Sigmoid colon (tissue), 7 donors: Measurements from ENCODE around the gene SF1. TPM values are rescaled to one million over a fixed set of nuclear protein-coding genes. Genes with fewer than 3 reads are reported as not detected.
"Not testable (repeated sequence)": the region's sequence is repeated elsewhere in the genome, so short reads cannot be mapped to it uniquely, and the experiment has no call there.

Experiments
- DNase-seq: peaks from one replicate; pipeline ENCODE4 v3.0.0-alpha.2; 2019
- H3K27ac ChIP-seq, 4 donors: fragments of 200-600 bp; sonication (generic); one replicate each; pipeline ENCODE4 v1.5.1; 2016 to 2019; ENCODE audit warnings: mild to moderate bottlenecking in 1 of 4
- H3K27me3 ChIP-seq, 3 donors: fragments of 200-600 bp; sonication (generic); one replicate each; pipeline ENCODE4 v1.5.1; 2019; ENCODE audit warnings: mild to moderate bottlenecking in 1 of 3
- H3K36me3 ChIP-seq, 4 donors: fragments of 200-600 bp; sonication (generic); one replicate each; pipeline ENCODE4 v1.5.1; 2016 to 2019
- H3K4me1 ChIP-seq, 4 donors: fragments of 200-600 bp; sonication (generic); one replicate each; pipeline ENCODE4 v1.5.1; 2017 to 2019
- H3K4me3 ChIP-seq, 4 donors: fragments of 200-600 bp; sonication (generic); one replicate each; pipeline ENCODE4 v1.5.1; 2017 to 2019; ENCODE audit warnings: mild to moderate bottlenecking in 2 of 4, moderate library complexity in 1 of 4
- H3K9me3 ChIP-seq, 4 donors: fragments of 200-600 bp in 3 of 4; sonication (generic) in 3 of 4; one replicate each; pipeline versions ENCODE4 v1.5.1 to v1.6.1; 2013 to 2019
- CTCF ChIP-seq, 4 experiments: fragments of 450-650 bp in 3 of 4; fragments of 200-600 bp in 1 of 4; IDR thresholded peaks; one replicate each; pipeline ENCODE4 v1.5.1; 2016 to 2019; ENCODE audit warnings: antibody characterized with exemption in 4 of 4, mild to moderate bottlenecking in 3 of 4, moderate library complexity in 2 of 4
- EP300 ChIP-seq, 4 donors: sonication (generic); formaldehyde crosslinking; IDR thresholded peaks; one replicate each; pipeline ENCODE4 v1.6.1; 2017; ENCODE audit warnings: antibody characterized with exemption in 4 of 4
- POLR2A ChIP-seq, 2 donors: fragments of 450-650 bp; IDR thresholded peaks; one replicate each; pipeline ENCODE4 v1.6.1; 2016; ENCODE audit warnings: antibody characterized with exemption in 2 of 2, mild to moderate bottlenecking in 2 of 2, moderate library complexity in 2 of 2
- POLR2AphosphoS5 ChIP-seq, 4 donors: sonication (generic); formaldehyde crosslinking; IDR thresholded peaks; one replicate each; pipeline ENCODE4 v1.6.1; 2017; ENCODE audit warnings: antibody characterized with exemption in 4 of 4
- WGBS, 2 donors: extraction: QIAGEN DNeasy Blood & Tissue Kit; methylation state at CpG; one replicate each; pipeline ENCODE4 v1.1.7; 2013; 5-methylcytosine and 5-hydroxymethylcytosine counted together
- intact Hi-C: fragments of 100-400 bp; cut with DNase I; formaldehyde crosslinking; loops from one replicate; pipeline ENCODE4 v1.15.1; 2023
- polyA plus RNA-seq, 3 donors: library from polyadenylated mRNA; stranded (reverse); fragments of 200-250 nt; gene quantifications; one replicate each; pipeline ENCODE4 v1.2.3, GENCODE V29; 2013
- total RNA-seq, 4 donors: library from RNA; depleted of rRNA; stranded (reverse); fragments of >200 nt; gene quantifications; one replicate each; pipeline ENCODE4 v1.1.0, GENCODE V29; 2016
- donor health status: healthy with polysubstance abuse.
- donor health status: Bipolar disorder and iron deficiency.
- donor health status: healthy.

The SF1 gene
- total and polyA plus RNA-seq, 7 donors, result 36.5 to 381 (median 185) TPM

- intact Hi-C loops, result no loop called here
- Histone ChIP-seq H3K27ac (no peak overlapping the region), H3K4me3 (no peak overlapping the region), H3K27me3 (no peaks in the 10 kb centered on the region), H3K4me1 (no peaks in the 10 kb centered on the region), H3K36me3 (no peaks in the 10 kb centered on the region), H3K9me3 (no peaks in the 10 kb centered on the region)
- 77 to 84% methylated on average over 11 of the region's 11 CpGs for WGBS, 2 donors
- TF ChIP-seq CTCF (IDR thresholded peaks at IDR 0.05) (no peak), EP300 (IDR thresholded peaks at IDR 0.05) (no peak), POLR2AphosphoS5 (IDR thresholded peaks at IDR 0.05) (no peak), POLR2A (IDR thresholded peaks at IDR 0.05) (no peak)
- DNase-seq, result no peak
Observed at GRCh38 chr11:64823568-64824119, 45.3 kb upstream of the SF1 start.

- DNase-seq, result no peak
- Histone ChIP-seq H3K27ac (no peak overlapping the region), H3K36me3 (no peaks in the 10 kb centered on the region), H3K4me3 (no peak overlapping the region), H3K4me1 (no peaks in the 10 kb centered on the region), H3K27me3 (no peaks in the 10 kb centered on the region), H3K9me3 (no peaks in the 10 kb centered on the region)
- intact Hi-C loops, result no loop called here
- TF ChIP-seq POLR2AphosphoS5 (IDR thresholded peaks at IDR 0.05) (no peak), POLR2A (IDR thresholded peaks at IDR 0.05) (no peak), CTCF (IDR thresholded peaks at IDR 0.05) (no peak), EP300 (IDR thresholded peaks at IDR 0.05) (no peak)
- WGBS, 2 donors, result 87 to 91% methylated on average over 3 of the region's 3 CpGs
Observed at GRCh38 chr11:64817476-64817875, 39.1 kb upstream of the SF1 start.

- H3K4me1 ChIP-seq, H3K9me3 ChIP-seq, H3K4me3 ChIP-seq, H3K27me3 ChIP-seq, intact Hi-C loops, DNase-seq, H3K36me3 ChIP-seq, H3K27ac ChIP-seq: not testable (repeated sequence)
- WGBS, 2 donors, result 42 to 75% methylated on average over 5 of the region's 5 CpGs
Observed at GRCh38 chr11:64815433-64815832, 37.1 kb upstream of the SF1 start.

- no peaks in the 10 kb centered on the region for H3K27me3 ChIP-seq
- DNase-seq, result no peak
- TF ChIP-seq POLR2AphosphoS5 (IDR thresholded peaks at IDR 0.05) (no peak), CTCF (IDR thresholded peaks at IDR 0.05) (no peak), POLR2A (IDR thresholded peaks at IDR 0.05) (no peak), EP300 (IDR thresholded peaks at IDR 0.05) (no peak)
- H3K4me3 ChIP-seq, result no peak overlapping the region
- intact Hi-C loops, result no loop called here
- H3K27ac ChIP-seq, result no peak overlapping the region
- no peaks in the 10 kb centered on the region for H3K36me3 ChIP-seq
- 61 to 71% methylated on average over 7 of the region's 7 CpGs for WGBS, 2 donors
- peaks cover 0 to 8% (median 5%) of the 10 kb centered on the region in 4 donors for H3K4me1 ChIP-seq
- no peaks in the 10 kb centered on the region for H3K9me3 ChIP-seq
Observed at GRCh38 chr11:64814712-64815187, 36.4 kb upstream of the SF1 start.

GRCh38 chr11:64813826-64814225 is 35.5 kb upstream of the SF1 start:
- peaks cover 0 to 18% (median 13%) of the 10 kb centered on the region in 4 donors for H3K4me1 ChIP-seq
- no peak overlapping the region for H3K27ac ChIP-seq
- no peak overlapping the region for H3K4me3 ChIP-seq
- H3K27me3 ChIP-seq, result no peaks in the 10 kb centered on the region
- no peak for DNase-seq
- H3K9me3 ChIP-seq, result no peaks in the 10 kb centered on the region
- H3K36me3 ChIP-seq, result no peaks in the 10 kb centered on the region
- WGBS, 2 donors, result 90 to 93% methylated on average over 5 of the region's 5 CpGs
- TF ChIP-seq POLR2AphosphoS5 (IDR thresholded peaks at IDR 0.05), result no peak
- TF ChIP-seq EP300 (IDR thresholded peaks at IDR 0.05), result no peak
- TF ChIP-seq CTCF (IDR thresholded peaks at IDR 0.05), result no peak
- intact Hi-C loops, result no loop called here
